Measurements from ENCODE around the gene HNF4A. TPM values are rescaled to one million over a fixed set of nuclear protein-coding genes. Genes with fewer than 3 reads are reported as not detected.

HNF4A gene
- total RNA-seq, 1 donor from 2014 or later: not detected

GRCh38 chr20:44419131-44419844, 63.8 kb downstream of the HNF4A start:
- Histone ChIP-seq H3K27me3 (no peaks in the 10 kb centered on the region), H3K9me3 (no peaks in the 10 kb centered on the region), H3K4me3 (no peak overlapping the region), H3K4me1 (no peaks in the 10 kb centered on the region), H3K36me3 (no peaks in the 10 kb centered on the region), H3K27ac (no peak overlapping the region)
- no peak for TF ChIP-seq POLR2AphosphoS5 (IDR thresholded peaks at IDR 0.05; ENCODE audit: insufficient read depth in 1 of 2, low read depth in 1 of 2)
- TF ChIP-seq, protein P1, sequence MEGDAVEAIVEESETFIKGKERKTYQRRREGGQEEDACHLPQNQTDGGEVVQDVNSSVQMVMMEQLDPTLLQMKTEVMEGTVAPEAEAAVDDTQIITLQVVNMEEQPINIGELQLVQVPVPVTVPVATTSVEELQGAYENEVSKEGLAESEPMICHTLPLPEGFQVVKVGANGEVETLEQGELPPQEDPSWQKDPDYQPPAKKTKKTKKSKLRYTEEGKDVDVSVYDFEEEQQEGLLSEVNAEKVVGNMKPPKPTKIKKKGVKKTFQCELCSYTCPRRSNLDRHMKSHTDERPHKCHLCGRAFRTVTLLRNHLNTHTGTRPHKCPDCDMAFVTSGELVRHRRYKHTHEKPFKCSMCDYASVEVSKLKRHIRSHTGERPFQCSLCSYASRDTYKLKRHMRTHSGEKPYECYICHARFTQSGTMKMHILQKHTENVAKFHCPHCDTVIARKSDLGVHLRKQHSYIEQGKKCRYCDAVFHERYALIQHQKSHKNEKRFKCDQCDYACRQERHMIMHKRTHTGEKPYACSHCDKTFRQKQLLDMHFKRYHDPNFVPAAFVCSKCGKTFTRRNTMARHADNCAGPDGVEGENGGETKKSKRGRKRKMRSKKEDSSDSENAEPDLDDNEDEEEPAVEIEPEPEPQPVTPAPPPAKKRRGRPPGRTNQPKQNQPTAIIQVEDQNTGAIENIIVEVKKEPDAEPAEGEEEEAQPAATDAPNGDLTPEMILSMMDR (IDR thresholded peaks at IDR 0.05): no peak
- no peak for DNase-seq (ENCODE audit: extremely low spot score in 2 of 2)
- intact Hi-C loops (cut with DNase I): no loop called here

DNA sequence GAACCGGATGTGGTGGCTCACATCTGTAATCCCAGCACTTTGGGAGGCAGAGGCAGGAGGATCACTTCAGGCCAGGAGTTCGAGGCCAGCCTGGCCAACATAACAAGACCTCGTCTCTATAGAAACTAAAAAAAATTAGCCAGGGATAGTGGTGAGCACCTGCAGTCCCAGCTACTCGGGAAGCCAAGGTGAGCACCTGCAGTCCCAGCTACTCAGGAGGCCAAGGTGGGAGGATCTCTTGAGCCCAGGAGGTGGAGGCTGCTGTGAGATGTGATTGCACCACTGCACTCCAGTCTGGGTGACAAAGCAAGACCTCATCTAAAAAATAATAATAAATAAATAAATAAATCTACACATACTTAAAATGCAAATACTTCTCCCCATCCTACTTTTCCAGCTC, 65.0 kb downstream of the HNF4A start:
- Histone ChIP-seq H3K9me3 (no peaks in the 10 kb centered on the region), H3K4me1 (no peaks in the 10 kb centered on the region), H3K4me3 (no peak overlapping the region), H3K27ac (no peak overlapping the region), H3K27me3 (no peaks in the 10 kb centered on the region), H3K36me3 (no peaks in the 10 kb centered on the region)
- no peak for TF ChIP-seq POLR2AphosphoS5 (IDR thresholded peaks at IDR 0.05; ENCODE audit: insufficient read depth in 1 of 2, low read depth in 1 of 2)
- no peak for TF ChIP-seq POLR2A (IDR thresholded peaks at IDR 0.05)
- TF ChIP-seq, protein P1 (IDR thresholded peaks at IDR 0.05): no peak
- no peak for DNase-seq (ENCODE audit: extremely low spot score in 2 of 2)
- intact Hi-C loops (cut with DNase I): no loop called here

- Histone ChIP-seq H3K4me3 (no peak overlapping the region), H3K36me3 (no peaks in the 10 kb centered on the region), H3K27me3 (no peaks in the 10 kb centered on the region), H3K4me1 (no peaks in the 10 kb centered on the region), H3K27ac (no peak overlapping the region), H3K9me3 (no peaks in the 10 kb centered on the region)
- no peak for TF ChIP-seq POLR2AphosphoS5 (IDR thresholded peaks at IDR 0.05; ENCODE audit: insufficient read depth in 1 of 2, low read depth in 1 of 2)
- TF ChIP-seq POLR2A (IDR thresholded peaks at IDR 0.05): no peak
- TF ChIP-seq, protein P1 (IDR thresholded peaks at IDR 0.05): no peak
- intact Hi-C loops (cut with DNase I): no loop called here
- DNase-seq (ENCODE audit: extremely low spot score in 2 of 2): no peak
Measured at GRCh38 chr20:44422083-44422482, 66.6 kb downstream of the HNF4A start.

GRCh38 chr20:44423480-44423879, 68.0 kb downstream of the HNF4A start:
- H3K27ac ChIP-seq: no peak overlapping the region
- intact Hi-C loops (cut with DNase I): no loop called here
- no peak for DNase-seq (ENCODE audit: extremely low spot score in 2 of 2)
- H3K9me3 ChIP-seq: no peaks in the 10 kb centered on the region
- no peak overlapping the region for H3K4me3 ChIP-seq
- H3K4me1 ChIP-seq: no peaks in the 10 kb centered on the region
- H3K36me3 ChIP-seq: no peaks in the 10 kb centered on the region
- TF ChIP-seq POLR2A (IDR thresholded peaks at IDR 0.05) (no peak), POLR2AphosphoS5 (IDR thresholded peaks at IDR 0.05; ENCODE audit: insufficient read depth in 1 of 2, low read depth in 1 of 2) (no peak)
- TF ChIP-seq, protein P1 (IDR thresholded peaks at IDR 0.05): no peak
- H3K27me3 ChIP-seq: no peaks in the 10 kb centered on the region

GRCh38 chr20:44424039-44424495, 68.6 kb downstream of the HNF4A start:
- no peaks in the 10 kb centered on the region for H3K9me3 ChIP-seq
- no peaks in the 10 kb centered on the region for H3K36me3 ChIP-seq
- H3K27me3 ChIP-seq: no peaks in the 10 kb centered on the region
- no peak overlapping the region for H3K27ac ChIP-seq
- intact Hi-C loops (cut with DNase I): no loop called here
- no peak overlapping the region for H3K4me3 ChIP-seq
- H3K4me1 ChIP-seq: no peaks in the 10 kb centered on the region
- DNase-seq (ENCODE audit: extremely low spot score in 2 of 2): no peak
- TF ChIP-seq, protein P1 (IDR thresholded peaks at IDR 0.05): no peak
- no peak for TF ChIP-seq POLR2AphosphoS5 (IDR thresholded peaks at IDR 0.05; ENCODE audit: insufficient read depth in 1 of 2, low read depth in 1 of 2)
- no peak for TF ChIP-seq POLR2A (IDR thresholded peaks at IDR 0.05)
